ENCODE measurements around the gene PCGF5.
"Not testable (repeated sequence)": the region's sequence is repeated elsewhere in the genome, so short reads cannot be mapped to it uniquely, and the experiment has no call there.

The PCGF5 gene

DNA sequence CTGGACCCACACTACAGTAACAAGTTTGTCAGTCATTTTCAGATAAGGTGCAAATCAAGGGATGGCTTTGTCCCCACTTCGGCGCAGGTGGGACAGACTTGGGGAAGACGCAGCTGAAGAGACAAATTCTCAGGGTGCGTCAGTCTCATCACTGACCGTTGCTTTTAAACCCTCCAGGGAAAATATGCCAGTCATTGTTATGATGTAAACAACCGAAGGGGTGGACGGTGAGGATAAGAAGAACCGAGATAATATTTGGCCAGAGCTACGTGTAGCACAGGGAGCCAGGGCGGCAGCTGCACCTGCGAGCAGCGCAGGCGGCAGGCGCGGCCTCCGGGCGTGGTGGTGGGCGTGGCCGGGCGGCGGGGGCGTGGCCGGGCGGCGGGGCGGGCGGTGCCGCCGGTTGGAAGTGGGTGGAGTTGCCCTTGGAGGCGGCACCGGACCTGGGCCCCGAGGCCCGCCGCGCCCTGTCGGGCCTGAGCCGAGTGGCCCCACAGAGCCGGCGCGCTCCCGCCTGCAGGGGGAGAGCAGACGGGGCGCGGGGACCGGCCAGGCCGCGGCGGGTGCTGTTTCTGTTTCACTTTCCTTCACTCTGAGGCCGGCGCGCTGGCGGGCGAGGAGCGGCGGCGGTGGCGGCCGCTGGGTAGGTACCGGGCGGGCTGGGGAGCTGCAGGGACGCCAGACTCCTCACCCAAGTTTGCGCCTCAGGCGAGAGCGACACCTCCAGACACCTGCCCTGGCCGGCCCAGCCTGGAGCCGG is at the start of gene PCGF5:
PCGF5 (plus strand) TSS at position 470 of the 760 bp plus-strand sequence. CDS start 2,209 bp downstream, outside the sequence.
- DNase-seq: peak; percentile 75

DNA sequence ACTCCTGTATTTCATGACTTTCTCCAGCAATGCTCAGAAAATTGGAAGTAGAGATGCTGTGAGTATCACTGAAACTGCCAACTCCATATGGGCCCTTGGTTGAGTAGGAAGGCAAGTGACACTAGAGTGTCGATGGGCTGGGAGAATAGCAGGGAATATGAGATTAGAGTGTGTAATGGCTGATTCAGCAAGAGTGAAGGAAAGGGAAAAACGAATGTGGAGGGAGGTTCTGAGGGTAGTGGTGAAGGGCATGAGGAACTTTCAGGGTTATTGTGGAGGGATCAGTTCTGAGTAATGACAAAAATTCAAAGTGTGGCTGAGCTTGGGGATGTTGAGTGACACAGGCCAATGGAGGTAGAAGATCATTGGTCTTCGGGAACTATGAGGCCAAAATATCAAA is 49.0 kb upstream of the PCGF5 start:
- DNase-seq: no peak

DNA sequence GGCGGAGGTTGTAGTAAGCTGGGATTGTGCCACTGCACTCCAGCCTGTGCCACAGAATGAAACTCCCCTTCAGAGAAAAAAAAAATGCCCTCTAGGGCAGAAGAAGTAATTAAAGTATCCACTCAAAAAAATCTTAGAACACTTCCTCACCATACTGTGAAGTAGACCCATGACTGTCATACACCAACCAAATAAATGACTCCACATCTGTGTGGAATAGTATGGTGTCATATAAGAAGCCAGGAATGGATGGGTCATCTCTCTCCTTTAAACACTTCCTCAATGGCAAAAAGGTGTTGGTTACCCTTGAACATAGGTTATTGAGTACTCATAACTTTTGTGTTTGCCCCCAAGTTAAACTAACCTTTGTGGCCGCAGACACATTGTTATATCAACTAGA is 48.1 kb upstream of the PCGF5 start:
- no peak for DNase-seq

DNA sequence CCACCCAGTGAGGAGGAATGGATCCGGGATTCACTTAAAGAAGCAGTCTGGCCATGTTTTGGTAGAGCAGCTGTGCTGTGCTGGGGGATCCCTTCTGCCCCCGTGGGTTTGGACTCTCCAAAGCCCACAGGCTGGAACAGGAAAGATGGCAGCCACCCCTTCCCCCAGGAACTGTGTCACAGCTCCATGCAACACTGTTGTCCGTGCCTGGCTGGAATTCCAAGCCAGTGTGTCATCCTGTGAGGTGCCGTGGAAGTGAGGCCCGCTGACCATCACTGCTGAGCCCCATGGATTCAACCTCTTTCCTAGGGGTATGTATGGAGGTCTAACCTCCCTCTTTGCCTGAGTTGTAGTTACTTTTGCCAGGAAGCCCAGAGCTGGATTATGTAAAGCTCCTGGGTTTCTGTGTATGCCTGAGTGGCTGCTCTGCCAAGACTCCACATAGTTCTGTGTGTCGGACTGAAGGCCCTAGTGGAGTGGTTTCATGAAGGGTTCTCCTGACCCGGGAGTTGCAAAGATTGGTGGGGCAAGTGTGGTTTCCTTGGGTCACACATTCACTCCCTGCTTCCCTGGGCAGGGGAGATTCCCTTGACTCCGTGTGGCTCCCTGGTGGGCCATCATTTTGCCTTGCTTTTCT is 35.1 kb upstream of the PCGF5 start:
- no peak for DNase-seq

DNA sequence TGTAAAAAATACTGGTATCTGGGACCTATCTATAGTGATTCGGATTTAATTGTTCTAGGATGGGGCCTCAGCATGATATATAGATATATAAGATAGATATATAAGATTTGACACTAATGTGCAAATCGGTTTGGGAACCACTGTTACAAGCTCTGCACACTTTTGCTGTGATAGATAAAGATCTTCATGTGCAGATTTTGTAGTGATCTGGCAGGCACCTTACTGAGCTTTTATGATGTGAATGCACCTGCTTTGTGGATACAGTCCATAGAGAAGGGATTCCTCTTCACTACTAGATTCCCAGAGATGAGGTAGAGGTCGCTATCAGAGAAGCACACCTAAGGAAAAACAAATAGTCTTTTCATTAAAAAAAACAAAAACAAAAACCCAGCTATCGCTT is 33.3 kb upstream of the PCGF5 start:
- DNase-seq: no peak

DNA sequence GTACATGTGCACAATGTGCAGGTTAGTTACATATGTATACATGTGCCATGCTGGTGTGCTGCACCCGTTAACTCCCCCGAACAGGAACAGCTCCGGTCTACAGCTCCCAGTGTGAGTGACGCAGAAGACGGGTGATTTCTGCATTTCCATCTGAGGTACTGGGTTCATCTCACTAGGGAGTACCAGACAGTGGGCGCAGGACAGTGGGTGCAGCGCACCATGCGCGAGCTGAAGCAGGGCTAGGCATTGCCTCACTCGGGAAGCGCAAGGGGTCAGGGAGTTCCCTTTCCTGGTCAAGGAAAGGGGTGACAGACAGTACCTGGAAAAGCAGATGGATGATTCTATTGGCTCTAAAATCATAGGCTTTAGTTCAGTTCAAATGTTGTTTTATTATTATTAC is 32.5 kb upstream of the PCGF5 start:
- DNase-seq: not testable (repeated sequence)

DNA sequence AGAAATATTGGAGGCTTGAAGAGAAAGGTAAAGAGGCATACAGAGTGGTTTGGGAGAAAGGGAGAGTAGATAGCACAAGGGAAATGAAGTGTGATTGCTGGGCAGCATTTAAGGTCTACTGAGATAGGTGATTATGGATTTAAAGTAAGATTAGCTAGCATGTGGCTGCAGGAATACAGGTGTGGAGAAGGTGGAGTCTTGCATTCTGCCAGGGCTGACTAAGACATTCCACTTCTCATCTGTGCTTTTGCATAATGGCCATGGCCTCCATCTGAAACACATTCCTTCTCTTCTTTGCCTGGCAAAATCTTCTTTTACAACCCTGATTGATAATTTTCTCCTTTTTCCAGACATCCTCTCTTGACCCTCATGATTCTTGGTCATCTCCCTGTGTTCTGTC is 31.6 kb upstream of the PCGF5 start:
- no peak for DNase-seq

DNA sequence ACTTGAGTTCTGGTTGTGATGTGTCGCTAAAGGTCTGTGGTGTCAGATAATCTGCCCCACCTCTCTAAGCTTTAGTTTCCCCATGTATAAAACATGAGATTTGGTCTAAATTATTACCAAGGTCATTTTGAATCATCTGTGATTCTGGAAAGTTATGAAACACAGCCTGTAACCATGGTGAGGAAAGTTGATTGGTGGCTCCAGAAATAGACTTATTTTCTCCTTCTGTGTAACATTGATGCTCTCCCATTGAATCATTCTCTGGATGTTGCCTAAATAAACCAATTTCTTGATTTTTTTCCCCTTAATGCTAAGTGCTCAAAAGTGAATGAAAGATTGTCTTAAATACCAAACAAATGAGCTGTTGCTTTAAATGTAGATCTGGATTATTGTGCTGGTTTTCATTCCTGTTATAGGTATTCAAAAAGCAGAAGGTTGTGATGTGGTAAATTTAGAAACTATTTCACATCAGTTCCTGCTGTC is 30.0 kb upstream of the PCGF5 start:
- no peak for DNase-seq

DNA sequence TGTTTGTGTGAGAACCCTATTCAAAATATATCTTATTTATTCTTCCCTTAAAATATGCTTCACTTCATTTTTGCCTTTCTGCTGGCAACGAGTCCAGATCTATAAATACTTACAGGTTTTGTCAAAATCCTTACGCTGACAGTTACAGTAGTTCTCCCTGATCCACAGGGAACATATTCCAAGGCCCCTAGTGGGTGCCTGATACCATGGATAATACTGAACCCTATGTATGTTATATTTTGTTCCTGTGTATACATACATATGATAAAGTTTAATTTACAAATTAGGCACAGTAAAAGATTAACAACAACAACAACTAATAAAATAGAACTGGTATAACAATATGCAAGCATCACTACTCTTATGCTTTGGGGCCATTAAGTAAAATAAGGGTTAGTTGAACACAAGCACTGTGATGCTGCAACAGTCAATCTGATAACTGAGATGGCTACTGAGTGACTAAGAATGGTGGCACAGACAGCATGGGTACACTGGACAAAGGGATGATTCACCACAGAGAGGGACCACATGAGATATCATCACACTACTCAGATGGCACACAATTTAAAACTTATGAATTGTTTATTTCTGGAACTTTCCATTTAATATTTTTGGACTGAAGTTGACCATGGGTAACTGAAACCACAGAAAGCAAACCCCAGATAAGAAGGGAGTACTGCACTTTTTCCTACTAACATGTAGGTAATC is 29.4 kb upstream of the PCGF5 start:
- no peak for DNase-seq

DNA sequence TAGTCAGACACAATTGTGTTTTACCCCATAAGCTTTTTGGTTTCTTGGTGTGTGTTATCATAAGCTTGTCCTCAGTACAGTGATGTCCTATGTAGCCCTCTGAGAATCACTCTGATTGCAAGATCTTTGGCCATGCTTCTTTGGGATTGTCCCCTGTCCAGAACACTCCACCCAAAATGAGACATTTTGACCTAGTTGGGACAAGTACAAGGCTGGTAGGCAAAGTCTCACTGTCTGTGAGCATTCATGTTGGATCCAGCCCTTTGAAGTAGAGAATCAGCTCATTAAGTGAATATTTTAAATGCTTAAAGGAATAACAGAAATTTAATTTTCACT is 28.9 kb upstream of the PCGF5 start:
- DNase-seq: no peak

DNA sequence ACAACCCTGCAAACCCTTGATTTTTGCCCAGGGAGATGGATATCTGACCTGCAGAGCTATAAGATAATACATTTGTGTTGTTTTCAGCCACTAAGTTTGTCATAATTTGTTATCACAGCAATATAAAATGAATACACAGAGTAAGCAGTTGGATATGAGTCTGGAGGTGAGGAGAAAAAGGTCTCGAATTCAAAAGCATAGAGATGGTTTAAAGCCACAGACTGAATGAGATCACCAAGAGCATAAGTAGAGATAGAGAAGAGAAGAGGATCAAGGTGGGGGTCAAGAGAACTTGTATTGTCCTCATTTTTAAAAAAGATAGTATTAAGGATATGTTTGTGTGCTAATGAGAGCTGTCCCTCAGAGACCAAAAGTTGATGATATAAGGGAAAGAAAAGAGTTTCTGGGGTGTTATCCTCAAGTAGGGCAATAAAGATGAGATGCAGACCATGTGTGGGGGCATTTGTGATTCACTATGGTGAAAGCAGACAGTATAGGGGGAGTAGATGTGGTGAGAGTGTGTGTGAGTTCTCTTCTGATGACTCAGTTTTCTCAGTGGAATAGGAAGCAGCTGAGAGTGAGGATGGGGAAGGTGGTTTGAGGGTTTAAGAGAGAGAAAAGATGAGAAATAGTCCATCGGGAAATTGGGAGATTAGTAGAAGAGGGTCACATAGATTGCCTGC is 25.8 kb upstream of the PCGF5 start:
- DNase-seq: no peak

DNA sequence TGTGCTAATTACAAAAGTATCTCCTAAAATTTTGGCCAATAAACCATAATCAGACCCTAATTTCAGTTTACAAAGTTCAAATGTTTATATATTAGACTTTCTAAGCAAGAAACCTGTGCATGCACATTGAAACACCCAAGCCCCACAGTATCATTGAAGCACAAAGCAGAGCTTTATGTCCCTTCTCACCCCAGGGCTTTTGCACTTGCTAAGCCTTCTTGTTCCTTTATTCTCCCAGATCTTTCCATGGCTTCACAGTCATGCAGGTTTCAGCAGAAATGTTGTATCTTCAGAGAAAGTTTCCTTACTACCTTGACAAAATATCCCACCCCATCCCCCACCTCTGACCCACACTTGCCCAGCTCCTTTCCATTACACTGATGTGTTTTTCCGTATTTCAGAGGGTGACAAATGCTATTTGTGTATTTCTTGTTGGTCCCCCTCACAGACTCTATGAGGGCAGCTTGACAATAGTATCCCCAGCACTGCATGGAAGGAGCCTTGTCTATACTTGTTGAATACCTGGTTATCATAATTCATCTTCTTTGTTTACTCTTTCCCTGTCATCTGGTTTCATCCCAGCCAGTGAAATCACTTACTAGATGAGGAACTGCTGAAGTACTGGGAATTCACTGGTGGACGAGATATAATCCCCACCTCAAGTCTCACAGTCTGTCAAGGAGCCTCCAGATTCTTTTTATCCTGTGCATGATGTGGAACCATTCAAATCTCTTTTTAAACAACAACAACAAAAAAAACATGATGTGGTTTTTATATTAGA is 24.0 kb upstream of the PCGF5 start:
- no peak for DNase-seq

DNA sequence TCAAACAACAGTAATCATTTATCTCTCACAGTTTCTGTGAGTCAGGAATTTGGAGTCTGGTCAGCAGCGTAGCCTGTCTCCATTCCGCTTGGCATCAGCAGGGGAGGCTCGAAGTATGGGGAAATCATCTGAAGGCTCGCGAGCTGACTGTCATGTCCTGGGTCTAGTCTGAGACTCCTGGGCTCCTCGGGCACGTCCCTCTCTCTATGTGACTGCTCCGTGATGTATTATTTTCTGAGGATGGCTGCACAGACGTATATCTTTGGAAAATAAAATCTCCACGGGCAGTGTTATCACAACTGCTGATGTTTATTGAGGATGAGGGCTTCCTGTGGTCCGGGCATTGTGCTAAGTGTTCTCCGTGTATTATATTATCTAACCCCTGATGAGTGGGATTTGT is 23.3 kb upstream of the PCGF5 start:
- no peak for DNase-seq

DNA sequence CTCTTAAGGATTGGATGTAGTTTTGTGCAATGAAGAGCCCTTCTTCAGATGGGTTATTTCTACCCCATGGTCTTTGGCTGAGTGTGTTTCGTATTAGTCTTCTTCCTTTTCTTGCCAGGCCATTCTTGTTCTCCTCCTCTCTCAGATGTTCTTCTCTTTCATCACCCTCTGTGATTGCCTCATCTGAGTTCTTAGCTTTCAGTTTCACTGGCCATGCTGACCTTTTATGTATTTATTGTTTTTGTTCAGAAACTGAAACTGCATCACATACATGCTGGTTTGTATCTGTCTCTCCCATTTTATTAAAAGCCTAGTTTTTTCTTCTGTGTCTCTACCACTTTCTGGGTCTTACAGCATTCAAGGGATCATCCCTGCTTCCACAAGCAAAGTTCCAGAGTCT is 21.7 kb upstream of the PCGF5 start:
- DNase-seq: no peak

DNA sequence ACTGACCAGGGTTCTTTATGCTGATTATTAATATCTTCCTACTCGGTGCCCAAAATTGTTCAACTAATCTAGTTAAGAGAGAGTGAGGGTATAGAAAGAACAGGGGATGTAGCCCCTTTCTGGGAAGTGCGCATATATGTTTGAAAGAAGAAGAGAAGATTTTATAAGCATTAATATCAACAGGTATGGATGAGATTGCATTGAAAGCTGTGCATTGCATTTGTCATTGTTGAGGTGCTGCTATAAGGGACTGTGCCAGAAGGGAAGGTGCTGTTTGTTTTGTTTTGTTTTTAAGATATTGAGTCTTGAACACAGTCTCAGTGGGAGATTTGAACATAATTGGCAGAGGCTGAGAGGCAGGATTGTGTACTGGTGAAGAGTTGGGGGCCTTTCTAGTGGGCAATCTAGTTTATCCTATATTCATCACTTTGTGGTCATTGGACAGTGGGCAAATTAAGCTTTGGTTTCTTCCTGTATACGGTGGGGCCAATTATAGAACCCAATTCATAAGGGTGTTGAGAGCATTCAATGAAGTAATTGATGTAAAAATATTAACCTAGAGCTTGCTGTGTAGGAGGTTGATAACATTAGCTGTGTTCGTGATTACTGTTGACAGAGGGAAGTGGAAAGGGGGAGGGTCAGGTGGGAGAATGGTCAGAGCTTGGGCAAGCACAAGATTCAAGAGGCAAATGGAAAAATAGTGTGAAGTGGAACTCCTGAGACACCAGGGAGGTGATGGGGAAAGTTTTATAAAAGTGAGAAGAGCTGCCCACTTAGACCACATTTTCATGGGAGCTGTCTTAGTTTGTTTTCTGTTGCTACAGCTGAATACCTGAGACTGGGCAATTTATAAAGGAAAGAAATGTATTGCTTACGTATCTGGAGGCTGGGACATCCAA is 19.9 kb upstream of the PCGF5 start:
- DNase-seq: no peak

DNA sequence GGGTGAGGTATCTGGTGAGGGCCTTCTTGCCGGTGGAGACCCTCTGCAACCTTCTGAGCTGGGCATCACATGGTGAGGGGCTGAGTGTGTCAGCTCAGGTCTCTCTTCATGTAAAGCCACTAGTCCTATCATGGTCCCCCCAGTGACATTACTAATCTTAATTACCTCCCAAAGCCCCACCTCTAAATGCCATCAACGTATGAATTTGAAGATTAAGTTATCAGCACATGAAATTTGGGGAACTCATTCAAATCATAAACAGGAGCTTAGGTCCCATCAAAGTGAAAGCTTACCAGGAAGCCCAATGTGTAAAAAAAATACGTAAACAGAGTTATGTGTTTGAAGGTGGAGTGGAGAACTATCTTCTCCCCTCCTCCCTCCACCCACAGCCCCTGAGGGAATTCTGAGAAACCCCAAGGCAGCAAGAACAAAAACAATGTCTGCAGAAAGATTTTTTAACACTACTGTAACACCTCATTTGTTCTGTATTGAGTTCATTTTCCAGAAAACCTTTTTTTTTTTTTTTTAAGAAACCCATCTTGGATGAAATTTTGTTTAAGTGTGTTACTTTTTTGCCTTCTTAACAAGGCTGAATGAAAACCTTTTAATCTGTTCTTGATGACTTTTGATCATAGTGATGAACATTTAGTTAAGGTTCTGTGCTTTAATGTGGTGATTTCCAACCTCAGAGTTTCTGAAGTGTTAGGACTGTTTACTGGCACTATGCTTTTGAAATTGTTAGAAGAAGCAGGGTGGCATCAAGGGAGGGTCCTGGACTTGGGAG is 19.1 kb upstream of the PCGF5 start:
- DNase-seq: no peak

DNA sequence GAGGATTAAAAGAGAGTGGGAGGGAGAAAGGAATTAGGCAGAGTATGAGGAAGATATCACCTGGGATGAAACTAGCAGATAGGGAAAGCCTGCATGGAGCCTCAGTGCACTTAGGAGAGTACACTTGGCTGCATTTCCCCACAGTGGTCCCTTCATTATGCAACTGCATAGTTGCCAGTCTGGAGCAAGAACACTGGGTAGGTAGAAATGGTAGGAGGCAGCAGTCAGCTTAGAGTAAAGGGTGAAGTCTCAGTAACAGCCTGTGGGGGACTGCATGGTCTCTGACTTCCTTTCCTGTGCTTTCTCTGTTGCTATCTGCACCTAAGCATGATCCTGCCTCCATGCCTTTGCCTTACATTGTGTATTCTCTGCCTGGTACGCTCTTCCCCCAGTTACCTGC is 14.0 kb upstream of the PCGF5 start:
- DNase-seq: no peak

DNA sequence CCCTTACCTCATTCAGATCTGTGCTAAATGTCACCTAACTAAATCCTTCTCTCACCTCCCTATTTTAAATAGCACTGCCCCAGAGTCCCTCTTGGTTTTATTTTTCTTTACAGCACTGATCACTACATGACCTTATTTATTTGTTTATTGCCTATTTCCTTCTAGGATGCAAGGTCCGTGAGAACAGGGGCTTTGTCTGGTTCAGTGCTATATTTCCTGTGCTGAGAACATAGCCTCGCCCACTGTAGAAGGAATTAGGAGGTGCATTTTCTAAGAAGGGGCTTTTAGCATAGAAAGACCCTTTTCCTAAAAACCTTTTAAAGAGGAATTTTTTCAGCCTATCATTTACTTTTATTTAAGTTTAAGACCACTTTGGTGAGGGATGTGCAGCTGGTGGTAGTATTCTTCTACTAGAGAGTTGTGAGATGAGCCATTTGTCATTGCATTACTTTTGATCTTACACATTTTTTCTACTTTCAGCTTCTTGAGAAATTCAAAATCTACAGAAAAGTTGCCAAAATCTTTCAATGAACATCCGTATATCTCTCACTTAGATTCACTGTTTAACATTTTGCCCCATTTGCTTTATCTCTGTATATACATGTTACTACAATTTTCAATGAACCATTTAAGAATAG is 13.5 kb upstream of the PCGF5 start:
- no peak for DNase-seq

DNA sequence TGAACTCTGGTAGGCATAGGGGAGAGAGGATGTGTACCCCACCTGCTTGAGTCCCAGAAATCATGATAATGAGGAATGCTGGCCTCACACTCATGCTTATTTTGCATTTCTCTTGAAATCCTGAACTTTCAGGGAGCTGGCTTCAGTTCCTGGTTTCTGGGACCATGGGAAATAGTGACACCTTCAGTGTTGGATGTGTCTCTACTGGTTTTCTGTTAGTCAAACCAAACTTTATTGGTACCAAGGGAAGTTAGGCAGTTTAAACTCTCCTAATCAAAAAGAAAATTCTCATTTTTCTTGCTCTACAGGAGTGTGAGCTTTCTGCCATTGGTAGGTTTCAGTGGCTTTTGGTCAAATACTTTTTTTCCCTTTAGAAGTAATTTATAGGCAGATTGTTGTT is 11.8 kb upstream of the PCGF5 start:
- no peak for DNase-seq

DNA sequence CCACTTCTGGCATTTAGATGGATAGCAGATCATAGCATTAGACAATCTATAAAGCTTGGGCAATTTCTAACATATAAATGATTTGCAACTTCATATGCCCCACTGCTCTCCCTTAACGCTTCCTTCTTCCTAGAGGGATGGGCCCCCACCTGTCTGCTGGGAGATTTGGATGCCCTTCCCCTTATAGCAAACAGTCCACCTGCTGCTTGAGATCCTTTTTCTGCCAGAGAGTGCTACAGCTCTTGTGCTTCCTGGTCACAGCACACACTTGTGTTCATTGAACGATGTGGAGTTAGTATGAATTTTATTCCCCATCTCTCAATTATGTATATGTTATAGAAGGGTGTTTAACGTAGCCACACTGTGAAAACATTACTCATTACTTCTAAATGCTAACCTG is 10.4 kb upstream of the PCGF5 start:
- DNase-seq: peak; percentile 55

Data from COR-L47 (cell line).